ENCODE measurements around the gene TMC8. TPM values are rescaled to one million over a fixed set of nuclear protein-coding genes. Genes with fewer than 3 reads are reported as not detected.

The TMC8 gene, protein sequence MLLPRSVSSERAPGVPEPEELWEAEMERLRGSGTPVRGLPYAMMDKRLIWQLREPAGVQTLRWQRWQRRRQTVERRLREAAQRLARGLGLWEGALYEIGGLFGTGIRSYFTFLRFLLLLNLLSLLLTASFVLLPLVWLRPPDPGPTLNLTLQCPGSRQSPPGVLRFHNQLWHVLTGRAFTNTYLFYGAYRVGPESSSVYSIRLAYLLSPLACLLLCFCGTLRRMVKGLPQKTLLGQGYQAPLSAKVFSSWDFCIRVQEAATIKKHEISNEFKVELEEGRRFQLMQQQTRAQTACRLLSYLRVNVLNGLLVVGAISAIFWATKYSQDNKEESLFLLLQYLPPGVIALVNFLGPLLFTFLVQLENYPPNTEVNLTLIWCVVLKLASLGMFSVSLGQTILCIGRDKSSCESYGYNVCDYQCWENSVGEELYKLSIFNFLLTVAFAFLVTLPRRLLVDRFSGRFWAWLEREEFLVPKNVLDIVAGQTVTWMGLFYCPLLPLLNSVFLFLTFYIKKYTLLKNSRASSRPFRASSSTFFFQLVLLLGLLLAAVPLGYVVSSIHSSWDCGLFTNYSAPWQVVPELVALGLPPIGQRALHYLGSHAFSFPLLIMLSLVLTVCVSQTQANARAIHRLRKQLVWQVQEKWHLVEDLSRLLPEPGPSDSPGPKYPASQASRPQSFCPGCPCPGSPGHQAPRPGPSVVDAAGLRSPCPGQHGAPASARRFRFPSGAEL
- total RNA-seq, result not detected in 2 replicates

DNA sequence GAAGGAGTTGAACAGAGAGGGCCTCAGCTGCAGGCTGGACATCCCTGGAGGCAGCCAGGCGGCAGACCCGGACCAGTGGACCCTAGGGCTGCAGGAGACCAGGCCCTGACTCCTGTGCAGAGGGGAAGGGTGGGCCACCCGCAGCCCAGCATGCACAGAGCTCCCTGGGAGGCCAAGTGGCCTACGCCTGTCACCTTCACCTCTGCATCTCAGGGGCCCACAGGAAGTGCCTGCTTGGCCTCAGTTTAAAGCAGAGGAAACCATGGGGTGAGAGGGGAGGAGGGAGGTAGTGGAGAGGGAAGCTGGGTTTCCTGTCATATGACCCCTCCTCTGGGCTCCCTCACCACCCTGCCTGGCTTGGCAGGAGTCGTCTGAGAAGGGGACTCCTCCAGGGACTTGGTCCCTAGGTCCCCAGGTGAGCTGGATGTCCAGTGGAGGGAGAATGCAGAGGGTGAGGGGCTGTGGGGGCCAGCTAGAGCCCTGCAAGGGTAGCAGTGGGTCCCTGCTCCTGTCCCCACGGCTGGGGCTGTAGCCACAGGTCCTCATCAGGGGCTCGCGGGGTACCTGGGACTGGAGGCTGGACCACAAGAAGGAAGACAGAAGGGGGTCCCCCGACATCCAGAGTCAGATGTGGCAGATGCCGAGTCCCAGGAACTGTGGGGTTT is at the start of gene TMC8:
TSS of gene TMC8 (plus strand) at position 335 of the 665 bp plus-strand sequence. CDS start 818 bp downstream, outside the sequence.

DNA sequence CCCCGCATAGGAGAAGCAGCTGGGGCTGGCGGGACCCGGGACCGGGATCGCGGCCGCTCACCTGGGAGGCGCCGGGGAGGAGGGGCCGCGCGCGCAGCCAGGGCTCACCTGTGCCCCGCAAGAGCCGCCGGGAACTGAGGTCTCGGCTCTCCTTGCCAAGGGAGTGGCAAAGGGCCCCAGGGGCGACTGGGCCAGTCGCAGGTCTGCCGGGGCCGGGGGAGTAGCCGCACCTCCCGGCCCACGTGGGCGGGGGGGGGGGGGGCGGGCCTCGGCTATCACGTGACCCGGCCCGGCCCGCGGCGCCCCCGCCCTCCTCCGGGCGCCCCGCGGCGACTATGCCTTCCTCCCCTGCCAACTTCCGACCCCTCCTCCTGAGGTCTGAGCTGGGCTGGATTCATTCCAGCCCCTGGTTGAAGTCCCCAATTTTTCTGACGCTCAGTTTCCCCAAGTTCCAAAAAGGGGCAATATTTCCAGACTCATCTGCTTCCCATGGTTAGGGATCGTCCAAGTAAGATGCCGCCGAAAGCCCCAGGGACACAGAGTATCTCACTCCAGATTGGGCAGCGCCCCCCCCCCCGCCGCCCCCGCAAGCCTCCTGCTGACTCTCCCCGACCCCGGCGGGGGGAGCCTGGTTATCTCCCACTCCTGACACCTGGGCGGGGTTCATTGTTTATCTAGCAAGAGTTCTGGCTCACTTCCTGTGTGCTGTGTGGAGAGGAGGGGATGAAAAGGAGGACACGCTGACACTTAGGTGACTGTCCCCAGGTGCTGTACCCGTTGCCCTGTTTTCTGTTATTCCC is 1.8 kb upstream of the TMC8 start, which contains the start of gene TMC6:
TSS of gene TMC6 (minus strand) at position 205 of the 800 bp plus-strand sequence. CDS start 1,923 bp downstream, outside the sequence.

DNA sequence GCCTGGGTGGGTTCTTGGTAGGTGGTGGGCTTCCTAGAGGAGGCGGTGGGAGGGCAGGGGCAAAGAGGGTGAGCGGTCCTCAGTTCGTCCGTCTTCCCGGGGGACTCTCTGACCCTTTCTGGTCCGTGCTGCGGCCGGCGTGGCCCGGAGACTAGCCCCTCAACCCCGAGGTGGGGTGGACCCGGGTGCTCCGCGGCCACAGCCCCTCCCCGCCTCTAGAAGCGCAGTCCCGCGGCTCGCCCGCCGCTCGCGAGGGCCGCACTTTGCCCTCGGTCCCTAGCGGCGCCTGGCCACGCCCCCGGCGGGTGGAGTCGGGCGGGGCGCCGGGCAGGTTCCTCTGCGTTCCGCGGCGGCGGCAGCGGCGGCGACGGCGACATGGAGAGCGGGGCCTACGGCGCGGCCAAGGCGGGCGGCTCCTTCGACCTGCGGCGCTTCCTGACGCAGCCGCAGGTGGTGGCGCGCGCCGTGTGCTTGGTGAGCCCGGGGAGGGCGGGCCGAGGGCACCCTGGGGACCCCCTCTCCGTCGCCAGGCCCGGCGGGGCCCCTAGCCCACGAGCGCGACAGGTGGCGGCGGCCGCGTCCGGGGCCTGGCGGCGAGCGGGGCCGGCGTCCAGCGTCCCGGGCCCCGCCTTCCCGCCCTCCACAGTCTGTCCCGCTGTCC is 37.8 kb downstream of the TMC8 start, which contains the start of gene SYNGR2:
TSS of gene SYNGR2 (plus strand) at position 340 of the 661 bp plus-strand sequence. CDS start at position 376, 36 bp downstream.

DNA sequence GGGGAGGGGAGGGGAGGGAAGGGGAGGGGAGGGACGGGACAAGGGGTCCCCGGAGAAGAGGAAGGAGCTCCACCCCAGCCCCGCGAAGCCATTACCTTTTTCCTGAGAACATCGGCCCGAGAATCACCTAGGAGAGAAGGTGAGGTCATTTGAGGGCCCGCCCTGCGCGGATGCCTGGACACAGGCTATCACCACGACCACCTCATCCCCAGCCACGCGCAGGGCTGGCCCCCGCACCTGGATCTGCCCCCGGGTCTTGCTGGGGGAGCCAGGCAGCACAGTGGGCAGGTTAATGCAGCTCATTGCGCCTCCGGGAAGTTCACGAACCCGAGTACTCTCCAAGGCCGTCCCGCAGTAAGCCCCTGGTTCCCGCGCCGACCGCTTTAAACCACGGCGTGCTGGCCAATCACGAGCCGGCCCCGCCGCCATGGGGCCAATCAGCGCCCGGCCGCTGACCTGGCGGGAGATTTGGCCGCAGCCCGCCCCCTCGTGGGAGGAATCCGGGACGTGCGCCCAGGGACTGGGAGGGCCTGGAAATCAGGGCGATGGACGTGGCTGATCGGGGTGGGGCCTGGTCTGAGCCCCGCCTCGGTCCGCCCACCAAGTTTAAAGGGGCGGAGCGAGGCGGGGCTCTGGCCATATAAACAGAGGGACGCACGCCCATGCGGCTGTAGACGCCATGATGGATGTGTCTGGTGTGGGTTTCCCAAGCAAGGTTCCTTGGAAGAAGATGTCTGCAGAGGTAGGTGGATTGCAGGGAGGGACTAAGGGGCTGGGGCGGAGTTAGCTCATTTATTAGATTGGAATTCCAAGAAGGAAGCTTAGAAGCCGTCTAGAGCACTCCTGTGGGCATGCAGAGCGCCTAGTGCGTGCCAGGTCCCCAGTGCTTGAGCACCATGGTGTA is 56.4 kb downstream of the TMC8 start, which contains the start of the genes AFMID and TK1:
TSS of gene AFMID (plus strand) at position 671 of the 904 bp plus-strand sequence. CDS start at position 680, 9 bp downstream.
TSS of gene TK1 (minus strand) at position 361 of the 904 bp plus-strand sequence. CDS start at position 303, 58 bp downstream.

Other genes with a start within 250 kb of the TMC8 start
- 4.1 and 6.1 TPM in 2 replicates for gene TNRC6C, start 172.1 kb upstream of the TMC8 start, total RNA-seq
- 0.11 and 0.25 TPM in 2 replicates for gene TMC6, start 2.0 kb upstream of the TMC8 start, total RNA-seq
- gene C17orf99, start 15.6 kb downstream of the TMC8 start, total RNA-seq, result not detected in 2 replicates
- gene SYNGR2, start 37.8 kb downstream of the TMC8 start, total RNA-seq, result 5.0 and 9.1 TPM in 2 replicates
- 84.1 and 209 TPM in 2 replicates for gene TK1, start 56.3 kb downstream of the TMC8 start, total RNA-seq
- 17.6 and 25.6 TPM in 2 replicates for gene AFMID, start 56.6 kb downstream of the TMC8 start, total RNA-seq
- 41.4 and 109 TPM in 2 replicates for gene BIRC5, start 83.5 kb downstream of the TMC8 start, total RNA-seq
- not detected in 2 replicates for gene TMEM235, start 100.9 kb downstream of the TMC8 start, total RNA-seq
- 26.9 and 33.8 TPM in 2 replicates for gene SOCS3, start 229.3 kb downstream of the TMC8 start, total RNA-seq
- gene PGS1, start 247.9 kb downstream of the TMC8 start, total RNA-seq, result 37.2 and 41.1 TPM in 2 replicates

All from uterine smooth muscle cell (primary cell).